ENCODE results near the gene ELAVL4.

ELAVL4 gene

DNA sequence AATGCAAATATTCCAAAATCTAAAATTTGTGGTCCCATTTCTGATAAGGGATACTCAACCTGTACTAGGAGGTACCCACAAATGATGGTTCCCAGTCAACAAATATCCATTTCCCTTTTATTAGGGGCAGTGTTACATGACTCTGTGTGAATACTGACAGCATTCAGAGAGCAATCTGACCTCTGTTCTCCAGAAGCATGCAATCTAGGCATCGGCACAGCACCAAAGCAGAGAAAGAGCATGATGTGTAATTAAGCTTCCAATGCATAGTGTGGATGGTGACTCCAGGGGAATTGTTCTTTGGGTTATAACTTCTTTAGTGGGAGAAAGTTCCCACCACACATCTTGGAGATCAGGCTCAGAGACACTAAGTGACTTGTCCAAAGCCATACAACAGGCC is 71.6 kb downstream of the ELAVL4 start:
- no peak for DNase-seq

DNA sequence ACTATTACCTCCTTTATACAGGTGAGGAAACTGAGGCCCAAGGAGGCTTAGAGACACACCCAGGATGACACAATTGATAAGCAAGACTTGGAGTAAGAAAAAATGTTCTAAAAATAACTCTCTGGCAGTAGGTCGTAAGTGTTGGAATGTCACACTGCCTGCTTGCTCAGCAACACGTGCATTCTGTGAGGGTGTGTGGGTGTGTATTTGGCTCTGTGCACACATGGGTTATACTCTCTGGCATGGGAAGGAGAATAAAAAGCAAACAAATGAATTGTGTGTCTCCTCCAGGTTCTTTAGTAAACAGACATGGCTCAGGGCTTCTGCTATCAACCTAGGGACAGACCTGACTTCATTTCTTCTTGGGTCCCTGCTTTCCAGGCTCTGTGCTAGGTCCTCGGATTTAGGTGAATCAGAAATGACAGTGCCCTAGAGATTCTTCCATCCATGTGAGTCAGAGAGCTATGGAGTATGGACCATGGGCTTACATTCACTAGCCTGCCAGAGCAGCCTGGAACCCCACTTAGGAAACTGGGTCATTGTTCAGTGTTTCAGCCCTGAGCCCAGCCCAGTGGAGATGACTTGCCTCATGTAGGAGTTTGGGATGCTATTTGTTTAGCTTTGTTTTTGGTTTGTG is 72.4 kb downstream of the ELAVL4 start:
- no peak for DNase-seq

DNA sequence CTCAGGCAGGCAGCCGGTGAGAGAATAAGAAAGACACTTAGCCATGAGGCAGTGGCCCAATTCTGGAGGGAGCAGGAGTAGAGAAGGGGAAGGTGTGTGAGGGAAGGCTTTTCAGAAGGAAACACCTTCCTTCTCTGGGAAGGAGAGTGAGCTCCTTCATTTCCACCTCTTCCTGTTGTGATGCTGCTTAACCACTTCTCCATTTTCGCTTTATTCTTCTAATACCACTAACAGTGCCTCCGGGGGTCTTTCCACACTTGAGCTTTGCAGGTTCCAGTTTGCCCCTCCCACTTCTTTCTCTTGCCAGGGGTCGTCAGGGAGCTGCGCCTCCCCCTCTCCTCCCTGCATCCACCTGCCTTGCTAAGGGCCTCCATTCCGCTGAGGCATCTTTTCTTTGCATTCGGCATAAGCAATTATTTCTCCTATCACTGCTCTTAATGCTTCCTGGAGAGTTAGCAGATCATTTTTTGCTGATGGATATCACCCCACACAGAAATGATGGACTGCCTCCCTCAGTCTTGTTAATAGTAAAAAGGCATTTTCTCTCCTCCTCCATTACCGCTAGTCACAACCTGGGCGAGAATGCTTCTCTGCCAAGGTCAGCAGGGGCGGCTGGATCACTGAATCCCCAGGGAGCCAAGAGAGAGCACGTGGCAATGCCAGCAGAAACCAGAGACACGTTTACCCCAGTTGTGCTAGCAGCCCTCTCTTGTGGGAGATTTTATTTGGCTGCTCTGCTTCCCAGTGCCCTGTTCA is 74.8 kb downstream of the ELAVL4 start:
- DNase-seq: peak; percentile 46 to 53

DNA sequence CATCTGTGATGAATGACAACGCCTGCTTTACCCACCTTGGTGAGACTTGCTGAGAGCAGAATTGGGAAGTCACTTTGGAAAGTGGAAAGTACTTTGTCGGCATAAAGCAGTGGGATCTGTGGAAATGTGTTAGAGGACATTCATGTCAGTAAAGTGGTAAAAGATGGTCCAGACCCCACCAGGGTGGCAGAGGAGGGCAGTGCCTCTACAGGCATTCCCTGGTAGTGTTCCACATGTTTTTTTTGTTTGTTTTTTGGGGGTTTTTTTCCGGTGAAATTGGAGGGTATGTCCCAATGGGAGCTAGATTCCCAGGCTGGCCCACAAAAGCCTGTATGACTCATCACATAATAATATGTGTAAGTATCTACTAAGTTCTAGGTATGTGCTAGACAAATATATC is 80.6 kb downstream of the ELAVL4 start:
- DNase-seq: no peak

DNA sequence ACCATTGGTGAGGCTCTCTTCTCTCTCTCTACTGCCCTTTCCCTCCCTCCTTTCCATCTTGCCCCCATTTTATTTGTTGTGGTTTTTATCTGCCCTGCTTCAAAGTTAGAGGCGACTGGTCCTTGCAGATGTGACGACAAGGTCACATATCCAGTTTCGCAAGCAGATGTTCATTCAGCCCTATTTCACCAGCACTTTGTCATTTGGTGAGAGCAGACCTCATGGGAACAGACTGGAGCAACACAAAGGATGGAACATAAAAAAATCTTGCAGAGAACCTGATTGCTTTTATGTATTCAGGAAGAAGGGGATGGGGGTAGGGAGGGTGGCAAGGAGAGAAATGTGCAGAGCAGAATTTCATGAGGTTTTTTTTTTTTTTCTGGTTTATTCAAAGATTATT is 84.3 kb downstream of the ELAVL4 start:
- DNase-seq: peak in 1 of 2 experiments; percentile 63

DNA sequence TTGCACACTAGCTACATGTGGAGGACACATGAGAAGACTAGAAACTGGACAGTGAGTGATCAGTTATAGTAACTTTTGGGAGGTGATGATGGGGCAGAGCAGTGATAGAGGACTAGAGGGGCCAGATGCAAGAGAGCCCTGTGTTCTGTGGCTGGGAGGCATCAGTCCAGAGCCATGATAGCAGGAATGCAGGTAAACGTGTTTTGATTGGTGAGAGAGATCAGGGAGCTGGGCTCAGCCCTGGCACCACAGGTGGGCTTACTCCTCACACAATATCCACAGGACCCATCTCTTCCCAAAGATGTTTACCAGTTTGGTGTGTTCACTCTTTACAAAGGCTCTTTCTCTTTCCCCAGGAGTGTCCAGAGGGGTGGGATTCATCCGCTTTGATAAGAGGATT is 86.5 kb downstream of the ELAVL4 start:
- no peak for DNase-seq

DNA sequence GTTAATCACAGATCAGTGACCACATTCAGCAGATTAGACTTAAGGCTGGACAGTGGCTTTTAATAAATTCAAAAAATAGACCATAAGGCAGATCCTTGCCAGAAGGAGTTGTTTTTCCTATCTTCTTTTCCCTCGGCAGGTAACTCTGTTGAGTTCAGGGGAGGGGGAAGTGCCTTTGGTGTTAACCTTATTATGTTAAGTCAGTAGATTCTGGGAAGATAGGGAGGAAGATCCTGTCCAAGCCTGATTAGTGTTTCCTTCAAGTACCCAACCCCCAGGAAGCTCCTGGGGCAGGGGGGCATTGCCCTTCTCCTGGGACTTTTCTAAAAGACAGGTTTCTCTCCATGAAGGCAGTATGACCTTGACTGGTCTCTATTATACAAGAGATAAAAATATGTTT is 87.4 kb downstream of the ELAVL4 start:
- no peak for DNase-seq

DNA sequence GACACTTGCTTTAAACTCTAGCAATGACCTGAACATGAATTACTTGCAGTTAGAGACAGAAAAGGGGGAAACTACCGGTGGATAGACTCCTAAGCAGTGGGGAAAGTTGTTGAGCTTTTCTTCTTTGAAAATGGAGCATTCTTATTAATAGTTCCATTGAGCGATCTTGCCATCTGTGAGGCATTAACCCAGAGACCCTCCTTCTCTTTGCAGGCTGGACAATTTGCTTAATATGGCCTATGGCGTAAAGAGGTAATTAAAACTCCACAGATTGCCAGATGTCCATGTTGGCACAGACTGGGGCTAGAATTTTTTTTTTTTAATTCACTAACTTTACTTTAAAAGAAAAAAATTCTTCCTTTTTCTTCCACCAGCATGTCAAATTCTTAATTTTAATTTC is 88.5 kb downstream of the ELAVL4 start:
- peak; percentile 81 to 91 for DNase-seq

DNA sequence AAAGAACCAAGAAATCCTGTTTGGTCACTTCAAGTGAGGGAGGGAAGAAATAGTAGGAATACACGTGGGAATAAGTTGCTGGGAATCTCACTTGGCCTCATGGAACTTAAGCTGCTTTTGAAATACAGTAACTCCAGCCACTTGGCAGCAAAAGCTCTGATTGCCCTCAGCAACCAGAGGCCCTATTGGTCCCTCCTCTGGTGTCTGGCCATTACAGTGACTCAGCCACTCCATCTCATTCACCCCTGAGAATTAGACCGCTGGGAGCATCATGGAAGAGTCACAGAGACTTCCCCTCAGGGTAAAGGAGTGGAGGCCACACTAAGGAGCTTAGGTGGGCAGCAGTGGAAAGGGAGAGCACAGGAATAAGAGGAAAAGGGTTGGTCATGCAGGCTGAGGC is 99.6 kb downstream of the ELAVL4 start:
- DNase-seq: peak in 1 of 2 experiments; percentile 14

DNA sequence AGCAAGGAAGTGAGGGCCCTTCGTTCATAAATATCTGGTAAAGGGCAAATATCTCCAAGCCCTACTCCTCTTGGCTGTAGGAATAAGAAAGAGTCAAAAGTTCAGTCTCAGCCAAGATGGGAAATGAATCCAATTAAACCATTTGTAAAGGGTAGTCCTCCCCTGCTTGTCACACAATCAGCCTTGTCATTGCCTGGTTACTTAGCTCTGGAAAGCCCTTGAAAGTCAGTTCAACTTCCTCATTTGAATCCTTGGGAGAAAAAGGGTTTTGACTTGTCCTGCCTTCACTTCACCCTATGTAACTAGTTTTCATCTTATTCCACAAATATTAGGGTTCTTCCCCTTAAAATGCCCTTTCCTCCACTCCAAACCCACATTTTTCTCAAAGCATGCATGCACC is 100.0 kb downstream of the ELAVL4 start:
- no peak for DNase-seq

DNA sequence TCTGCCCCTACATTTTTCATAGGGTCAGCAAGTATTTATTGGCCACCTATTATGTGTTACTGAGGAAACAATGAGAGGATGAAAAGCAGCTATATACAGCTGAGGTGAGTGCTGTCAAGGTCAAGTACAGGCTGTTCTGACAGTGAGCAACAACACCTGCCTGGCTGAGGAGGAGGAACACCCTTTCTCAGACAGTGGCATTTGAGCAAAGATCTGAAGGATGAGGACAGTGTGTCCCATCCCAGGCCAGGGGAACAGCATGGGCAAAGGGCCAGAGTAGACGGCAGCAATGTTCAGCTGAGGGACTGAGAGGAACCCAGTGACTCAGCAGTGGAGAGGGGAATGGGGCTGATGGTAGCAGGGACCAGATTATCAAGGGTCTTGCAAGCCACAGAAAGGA is 101.0 kb downstream of the ELAVL4 start:
- DNase-seq: no peak

DNA sequence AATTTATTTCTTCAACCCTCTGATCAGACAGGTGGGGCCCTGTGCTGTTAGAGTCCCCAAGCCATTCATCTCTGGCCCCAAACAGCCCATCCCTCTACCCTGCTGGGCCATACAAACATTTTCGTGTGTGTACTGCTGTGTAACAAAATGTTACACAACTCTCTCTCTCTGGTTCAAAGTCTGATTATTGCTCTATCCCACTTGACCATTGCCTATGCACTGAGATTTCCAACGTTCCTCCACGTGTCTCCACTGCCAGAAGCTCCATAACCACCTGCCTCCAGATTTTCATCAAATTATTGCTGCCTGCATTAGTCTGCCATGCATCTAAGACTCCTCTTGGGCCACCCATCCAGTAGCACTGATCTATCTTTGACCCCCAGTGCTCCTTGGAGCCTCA is 104.8 kb downstream of the ELAVL4 start:
- no peak for DNase-seq

DNA sequence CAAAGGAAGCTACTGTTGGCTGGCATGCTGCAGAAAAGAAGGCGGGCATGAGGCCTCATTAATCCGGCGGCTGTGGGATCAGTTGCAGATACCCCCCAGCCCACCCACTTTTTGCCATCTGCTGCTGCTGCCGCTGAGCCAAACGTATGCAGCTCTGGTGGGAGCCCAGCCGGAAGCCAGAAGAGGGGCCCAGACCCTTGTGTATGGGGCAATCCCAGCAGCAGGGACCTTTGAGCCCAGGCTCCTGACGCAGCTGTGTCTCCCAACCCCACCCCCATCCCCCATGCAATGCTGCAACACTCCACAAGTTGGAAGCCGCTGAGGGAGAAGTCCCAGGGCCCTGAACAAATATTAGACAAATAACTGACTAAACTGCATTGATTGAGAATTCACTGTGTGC is 106.0 kb downstream of the ELAVL4 start:
- peak; percentile 74 to 93 for DNase-seq

DNA sequence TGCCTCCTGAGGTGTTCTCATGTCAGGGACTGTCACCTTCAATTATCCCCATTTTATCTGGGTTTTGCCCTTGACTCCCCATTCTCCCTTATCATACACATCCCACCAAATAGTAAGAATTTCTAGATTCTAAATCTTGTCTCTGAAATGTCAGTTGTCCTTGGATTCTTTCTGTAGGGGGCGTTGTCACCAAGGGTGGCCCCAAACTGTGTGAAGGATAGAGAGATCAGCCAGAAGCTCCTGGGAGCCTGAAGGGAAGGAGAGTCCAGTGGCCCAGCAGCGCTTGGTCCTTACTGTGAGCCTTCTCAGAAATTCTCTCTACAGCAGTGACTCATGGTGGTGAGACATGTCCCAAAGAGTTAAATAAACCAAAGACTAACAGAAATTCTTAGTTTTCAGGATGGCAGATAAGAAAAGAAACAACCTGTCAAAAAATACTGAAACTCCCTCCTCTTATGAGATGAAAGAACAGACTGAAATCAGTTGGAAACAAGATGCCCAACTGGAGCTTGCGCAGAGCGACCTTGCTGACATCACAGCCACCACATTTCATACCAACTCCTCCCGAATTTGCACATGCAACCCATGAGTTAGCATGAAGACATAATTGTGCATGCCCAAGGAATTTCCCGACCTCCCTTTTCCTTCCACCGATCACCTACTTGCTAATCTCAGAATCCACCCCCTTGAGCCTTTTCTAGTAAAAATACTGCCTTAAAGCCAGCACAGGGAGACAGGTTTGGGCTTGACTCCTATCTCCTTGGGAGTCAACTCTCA is 109.8 kb downstream of the ELAVL4 start:
- DNase-seq: no peak

DNA sequence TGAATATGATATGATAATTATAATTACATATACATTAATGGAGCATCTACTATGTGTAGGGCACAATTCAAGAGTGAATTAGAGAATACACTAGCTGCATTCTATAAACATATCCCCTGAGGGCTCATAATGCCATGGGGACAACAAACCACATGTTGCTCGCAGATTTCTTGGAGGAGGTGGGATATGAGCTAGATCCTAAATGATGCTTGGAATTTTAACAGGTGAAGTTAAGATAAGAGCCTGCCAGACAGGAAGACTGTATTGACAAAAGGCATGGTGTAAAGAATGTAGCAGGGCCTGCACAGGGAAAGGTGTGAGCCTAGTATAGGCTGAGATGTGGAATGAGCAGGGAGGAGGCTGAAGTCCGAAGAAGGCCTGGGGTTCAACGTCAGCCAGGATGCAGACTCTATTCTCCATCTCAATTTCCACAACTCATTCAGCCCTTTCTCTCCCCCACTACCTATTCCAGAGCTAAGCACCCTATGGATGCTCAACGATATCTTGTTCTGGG is 120.2 kb downstream of the ELAVL4 start:
- no peak for DNase-seq

DNA sequence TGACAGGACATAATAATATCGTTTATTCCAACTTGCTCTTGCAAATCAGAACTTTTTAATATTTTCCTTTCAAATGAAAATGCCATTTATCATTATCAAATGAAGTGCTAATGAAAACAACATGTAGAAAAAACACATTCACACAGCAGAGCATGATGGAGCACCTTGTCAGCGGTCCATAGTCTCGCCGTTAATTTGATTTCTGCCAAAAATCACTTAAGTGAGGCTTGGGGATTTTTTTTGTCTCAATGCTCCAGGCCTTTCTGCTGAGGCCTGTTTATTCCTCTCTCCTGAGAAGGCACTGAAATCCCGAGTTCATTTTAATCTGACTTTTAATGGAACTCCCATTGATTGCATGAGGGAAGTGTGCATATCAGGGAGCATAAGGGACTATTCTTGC is 122.5 kb downstream of the ELAVL4 start:
- DNase-seq: no peak

DNA sequence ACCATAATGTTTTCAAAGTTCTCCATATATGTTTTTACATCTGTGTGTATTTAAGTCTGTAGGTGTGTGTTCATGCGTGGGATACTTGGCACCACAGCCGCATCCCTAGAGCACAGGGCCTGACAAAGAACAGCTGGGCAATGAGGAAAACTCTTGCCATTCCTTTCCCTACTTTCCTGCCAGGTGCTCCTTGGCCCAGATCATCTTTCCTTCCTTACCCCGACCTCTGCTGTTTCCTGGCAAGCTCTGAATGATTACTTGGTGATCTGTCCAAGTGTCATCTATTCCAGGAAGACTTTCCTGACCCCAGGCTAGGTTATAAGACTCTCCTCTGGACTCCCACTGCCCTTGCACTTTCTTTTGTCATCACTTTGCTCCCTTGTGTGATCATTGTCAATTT is 123.6 kb downstream of the ELAVL4 start:
- DNase-seq: no peak

DNA sequence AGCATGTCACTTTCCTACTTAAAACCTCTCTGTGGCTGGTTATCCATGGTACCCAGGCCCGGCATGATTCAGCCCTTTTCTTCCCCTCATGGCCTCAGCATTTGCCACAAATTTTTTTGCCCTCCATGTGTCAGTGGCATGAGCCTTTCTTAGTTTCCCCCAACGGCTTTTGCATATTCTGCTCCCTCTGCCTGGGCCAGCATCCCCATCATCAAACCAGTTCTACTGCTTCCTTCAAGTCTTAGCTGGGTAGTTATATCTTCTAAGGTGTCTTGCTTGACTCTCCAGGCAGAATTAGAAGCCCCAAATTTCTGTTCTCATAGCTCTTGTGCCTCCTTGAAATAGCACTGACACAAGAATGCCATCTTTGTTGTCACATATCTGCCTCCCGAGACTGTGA is 127.9 kb downstream of the ELAVL4 start:
- no peak for DNase-seq

DNA sequence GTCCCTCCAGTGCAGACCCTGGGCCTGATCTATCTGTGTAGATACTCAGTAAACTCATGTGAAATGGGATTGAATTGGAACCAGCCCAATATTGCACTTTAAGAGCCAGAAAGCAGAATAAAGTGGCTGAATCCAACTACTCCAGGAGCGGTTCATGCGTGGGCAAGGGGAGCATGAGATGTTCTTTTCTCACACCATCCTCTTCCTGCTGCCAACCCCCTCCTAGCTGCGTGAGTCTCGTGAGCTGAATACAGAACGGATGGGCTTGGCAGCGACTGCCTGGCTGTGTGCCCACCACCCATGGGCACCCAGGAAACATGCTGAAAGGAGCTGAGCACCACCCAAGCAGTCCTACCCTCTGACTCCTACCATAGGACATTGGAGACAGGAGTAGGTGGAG is 128.3 kb downstream of the ELAVL4 start:
- DNase-seq: no peak

DNA sequence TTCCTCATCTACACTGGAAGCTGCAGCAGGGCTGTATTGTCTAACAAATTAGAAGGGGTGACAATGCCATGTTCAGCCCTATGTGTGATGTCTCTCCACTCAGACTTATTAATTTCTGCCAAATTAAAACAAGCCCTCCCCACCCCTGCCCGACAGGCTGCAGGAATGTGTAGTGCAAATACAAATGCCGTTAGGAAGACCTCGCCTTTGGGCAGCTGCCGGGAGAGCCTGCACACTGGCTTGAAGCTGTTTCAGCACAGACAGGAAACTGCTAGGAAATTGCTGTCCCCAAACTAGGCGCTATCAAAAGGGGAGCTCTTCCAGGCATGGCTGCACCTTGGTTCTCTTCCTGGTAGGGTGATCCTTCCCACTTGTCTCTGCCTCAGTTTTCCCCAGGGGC is 135.2 kb downstream of the ELAVL4 start:
- no peak for DNase-seq

DNA sequence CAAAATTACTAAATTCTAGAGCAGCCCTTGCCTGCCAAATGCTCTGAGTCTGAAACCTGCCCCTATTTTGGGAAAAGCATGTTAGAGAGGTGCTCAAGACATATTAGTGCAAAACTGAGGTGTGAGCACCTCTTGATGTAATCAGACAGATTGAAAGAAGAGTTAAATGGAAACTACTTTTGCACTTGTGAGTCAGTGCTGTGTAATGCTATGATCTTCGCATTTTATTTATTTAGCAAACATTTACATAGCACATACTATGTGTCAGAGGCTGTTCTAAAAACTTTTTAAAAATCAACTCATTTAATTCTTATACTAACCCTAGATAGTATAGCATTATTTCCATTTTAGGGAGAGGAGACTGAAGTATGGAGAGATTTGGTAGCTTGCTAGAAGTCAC is 138.1 kb downstream of the ELAVL4 start:
- DNase-seq: no peak

DNA sequence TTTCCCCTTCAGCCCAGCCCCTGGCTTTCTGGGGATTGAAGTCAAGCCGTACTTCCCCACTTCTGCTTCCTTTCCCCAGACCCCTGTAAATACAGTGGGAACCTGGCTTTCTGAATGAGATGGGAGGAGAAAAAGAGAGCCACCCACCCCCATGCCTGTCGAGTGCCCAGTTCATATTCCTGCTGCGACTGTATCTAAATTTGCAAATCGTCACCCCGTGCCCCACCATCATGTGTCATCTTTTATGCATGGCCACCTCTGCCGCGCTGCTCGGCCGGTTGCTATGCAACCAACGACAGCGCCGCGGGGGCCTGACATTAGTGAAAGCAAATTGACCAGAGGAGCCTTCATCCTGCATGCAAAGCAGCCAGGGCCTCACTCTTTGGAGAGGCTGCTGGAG is 143.0 kb downstream of the ELAVL4 start:
- DNase-seq: peak; percentile 15 to 65

DNA sequence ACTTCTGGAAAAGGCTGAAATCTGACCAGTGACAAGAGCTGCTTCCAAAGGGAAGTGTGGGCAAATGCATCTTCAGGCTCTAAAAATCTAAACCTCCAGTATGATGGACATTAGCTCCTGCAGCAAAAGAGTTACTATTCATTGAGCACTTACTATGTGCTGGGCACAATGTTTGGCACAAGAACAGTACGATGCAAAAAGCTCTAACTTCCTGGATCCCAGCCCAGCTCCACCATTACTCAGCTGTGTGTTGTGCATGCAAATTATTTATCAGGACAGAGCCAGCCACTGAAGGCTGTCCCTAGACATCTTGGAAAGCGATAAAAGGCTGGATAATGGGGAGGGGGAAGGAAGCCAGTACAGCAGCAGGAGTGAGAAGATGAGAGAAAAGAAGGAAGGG is 143.5 kb downstream of the ELAVL4 start:
- DNase-seq: no peak

Data from NCI-H524 (cell line).